NAMALWA (cell line): Measurements from ENCODE around the gene C4B.

Source experiments
- DNase-seq: peaks from one replicate; pipeline ENCODE4 v3.0.0-alpha.2; 2015; ENCODE audit warnings: low spot score

The C4B gene

GRCh38 chr6:32082935-32083334 is 68.3 kb downstream of the C4B start:
- no peak for DNase-seq

- no peak for DNase-seq
Measured at GRCh38 chr6:32083812-32084768, 69.5 kb downstream of the C4B start.

GRCh38 chr6:32084780-32085179 is 70.2 kb downstream of the C4B start:
- DNase-seq, result no peak
